C4-2B (cell line): ENCODE results near the gene TYMP.

ENCODE experiments used
- ZFX ChIP-seq: fragments of 450-650 bp; IDR thresholded peaks from 2 replicates; pipeline ENCODE4 v1.6.1; 2017
- TF ChIP-seq, protein P1 (sequence below): fragments of 450-650 bp; conservative IDR thresholded peaks from 2 replicates; pipeline ENCODE4 v1.5.1; 2017; ENCODE audit warnings: mild to moderate bottlenecking

DNA sequence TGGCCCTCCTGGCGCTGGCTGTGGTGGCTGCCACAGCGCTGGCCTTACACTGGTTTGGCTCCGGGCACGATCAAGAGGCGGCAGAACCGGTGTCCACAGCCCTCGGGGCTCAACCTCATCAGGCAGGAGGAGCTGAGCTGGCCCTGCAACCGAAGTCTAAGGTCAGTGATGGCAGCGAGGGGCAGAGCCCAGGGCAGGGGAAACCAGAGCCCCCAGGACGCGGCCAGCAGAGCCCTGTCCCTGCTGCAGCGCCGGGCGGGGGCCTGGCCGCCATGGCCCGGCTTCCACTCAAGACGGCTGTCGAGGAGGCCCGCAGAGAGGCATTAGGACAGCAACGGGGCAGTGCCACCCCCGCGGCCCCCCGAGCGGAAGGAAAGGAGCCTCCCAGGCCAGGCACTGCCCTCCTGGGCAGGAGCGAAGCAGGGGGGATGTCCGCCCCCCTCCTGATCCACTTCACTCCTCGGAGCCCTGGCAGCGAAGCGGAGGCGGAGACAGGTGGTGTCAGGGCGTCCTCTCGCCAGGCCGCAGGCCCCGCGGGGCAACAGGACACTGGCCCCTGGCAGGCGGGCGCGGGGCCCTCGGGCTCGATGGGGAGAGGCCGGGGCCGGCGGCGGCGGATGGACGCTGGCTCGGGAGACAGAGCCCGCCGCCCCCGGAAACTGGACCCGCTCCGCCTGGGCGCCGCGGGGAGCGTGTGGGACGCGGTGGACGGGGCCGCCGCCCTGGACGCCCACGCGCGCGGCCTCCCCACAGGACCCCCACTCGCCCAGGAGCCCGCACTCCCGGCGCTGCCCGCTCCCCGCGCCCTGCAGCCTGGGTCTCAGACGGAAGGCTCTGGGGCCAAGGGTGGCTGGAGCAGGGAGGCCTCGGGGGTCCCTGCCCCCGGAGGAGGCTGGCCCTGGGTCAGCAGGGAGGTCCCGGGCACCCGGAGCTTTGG is 16.8 kb upstream of the TYMP start:
- TF ChIP-seq, protein P1, sequence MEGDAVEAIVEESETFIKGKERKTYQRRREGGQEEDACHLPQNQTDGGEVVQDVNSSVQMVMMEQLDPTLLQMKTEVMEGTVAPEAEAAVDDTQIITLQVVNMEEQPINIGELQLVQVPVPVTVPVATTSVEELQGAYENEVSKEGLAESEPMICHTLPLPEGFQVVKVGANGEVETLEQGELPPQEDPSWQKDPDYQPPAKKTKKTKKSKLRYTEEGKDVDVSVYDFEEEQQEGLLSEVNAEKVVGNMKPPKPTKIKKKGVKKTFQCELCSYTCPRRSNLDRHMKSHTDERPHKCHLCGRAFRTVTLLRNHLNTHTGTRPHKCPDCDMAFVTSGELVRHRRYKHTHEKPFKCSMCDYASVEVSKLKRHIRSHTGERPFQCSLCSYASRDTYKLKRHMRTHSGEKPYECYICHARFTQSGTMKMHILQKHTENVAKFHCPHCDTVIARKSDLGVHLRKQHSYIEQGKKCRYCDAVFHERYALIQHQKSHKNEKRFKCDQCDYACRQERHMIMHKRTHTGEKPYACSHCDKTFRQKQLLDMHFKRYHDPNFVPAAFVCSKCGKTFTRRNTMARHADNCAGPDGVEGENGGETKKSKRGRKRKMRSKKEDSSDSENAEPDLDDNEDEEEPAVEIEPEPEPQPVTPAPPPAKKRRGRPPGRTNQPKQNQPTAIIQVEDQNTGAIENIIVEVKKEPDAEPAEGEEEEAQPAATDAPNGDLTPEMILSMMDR: no peak
- no peak for TF ChIP-seq ZFX
